DMS114 treated with DMSO at 0.1 percent for 48 hours (cell line): ENCODE data around the gene HBA2.
"Not testable (repeated sequence)": the region's sequence is repeated elsewhere in the genome, so short reads cannot be mapped to it uniquely, and the experiment has no call there.

Experiments used
- DNase-seq: peaks from one replicate; lab custom pipeline; 2025; ENCODE audit not compliant: unreplicated experiment; lab: John Stamatoyannopoulos, UW

Gene HBA2

GRCh38 chr16:154217-155030, 18.3 kb upstream of the HBA2 start:
- DNase-seq, result peak; percentile 21

- no peak for DNase-seq
Observed at GRCh38 chr16:155031-155398, 17.7 kb upstream of the HBA2 start.

GRCh38 chr16:159136-159849, 13.4 kb upstream of the HBA2 start:
- no peak for DNase-seq

GRCh38 chr16:160242-160641, 12.4 kb upstream of the HBA2 start:
- DNase-seq, result not testable (repeated sequence)

- DNase-seq, result no peak
Observed at GRCh38 chr16:160691-161190, 11.9 kb upstream of the HBA2 start.

GRCh38 chr16:162271-162991, 10.2 kb upstream of the HBA2 start:
- DNase-seq, result no peak

GRCh38 chr16:163139-163538, 9.5 kb upstream of the HBA2 start:
- DNase-seq, result not testable (repeated sequence)

- not testable (repeated sequence) for DNase-seq
Observed at GRCh38 chr16:163696-164095, 9.0 kb upstream of the HBA2 start.

GRCh38 chr16:164134-164823, 8.4 kb upstream of the HBA2 start:
- DNase-seq, result not testable (repeated sequence)

- no peak for DNase-seq
Observed at GRCh38 chr16:164827-165538, 7.7 kb upstream of the HBA2 start.

GRCh38 chr16:165539-166374, 6.9 kb upstream of the HBA2 start, which contains the start of gene HBM:
HBM (plus strand) TSS chr16:165978; CDS start chr16:165998, 20 bp downstream.
- no peak for DNase-seq

GRCh38 chr16:166375-167121, 6.1 kb upstream of the HBA2 start:
- DNase-seq, result no peak

GRCh38 chr16:167122-167690, 5.5 kb upstream of the HBA2 start:
- no peak for DNase-seq

GRCh38 chr16:168424-168823, 4.3 kb upstream of the HBA2 start:
- DNase-seq, result no peak

GRCh38 chr16:169014-169413, 3.7 kb upstream of the HBA2 start:
- no peak for DNase-seq

- not testable (repeated sequence) for DNase-seq
Observed at GRCh38 chr16:170088-170507, 2.6 kb upstream of the HBA2 start.

- no peak for DNase-seq
Observed at GRCh38 chr16:170788-171187, 1.9 kb upstream of the HBA2 start.

- DNase-seq, result not testable (repeated sequence)
Observed at GRCh38 chr16:173211-173854, 657 bp downstream of the HBA2 start.
